CD4-positive, CD25-positive, alpha-beta regulatory T cell (primary cell): ENCODE data around the gene CAPRIN2. TPM values are rescaled to one million over a fixed set of nuclear protein-coding genes. Genes with fewer than 3 reads are reported as not detected.
A peak's percentile ranks its signal among the peaks of the same experiment; 100 is the strongest.

Experiments used
- ATAC-seq, 2 donors: fragments of 150-1000 bp; cut with Tn5 transposase; one replicate each; pipeline ENCODE4 v1.10.0; 2021; ENCODE audit warnings: low read depth in 2 of 2, moderate number of reproducible peaks in 2 of 2, moderate library complexity in 1 of 2
- DNase-seq, 3 donors: peaks; one replicate each; pipeline versions ENCODE4 v3.0.0 to v3.0.0-alpha.2; 2012 to 2022; ENCODE audit warnings: mixed read lengths in 1 of 3
- H3K27ac ChIP-seq: one replicate; pipeline ENCODE4 v1.7.0; 2013; ENCODE audit warnings: mild to moderate bottlenecking, low read length; ENCODE audit not compliant: insufficient read depth, poor library complexity, severe bottlenecking
- H3K27me3 ChIP-seq: one replicate; pipeline ENCODE4 v1.7.0; 2013; ENCODE audit warnings: low read length; ENCODE audit not compliant: control insufficient read depth, insufficient read depth
- H3K36me3 ChIP-seq: one replicate; pipeline ENCODE4 v1.7.0; 2013; ENCODE audit warnings: mild to moderate bottlenecking, low read length, moderate library complexity; ENCODE audit not compliant: control insufficient read depth, insufficient read depth
- H3K4me1 ChIP-seq: 2 replicates; pipeline ENCODE4 v1.7.0; 2013; ENCODE audit warnings: mild to moderate bottlenecking, low read length; ENCODE audit not compliant: insufficient read depth, control insufficient read depth, poor library complexity, severe bottlenecking
- H3K4me3 ChIP-seq: one replicate; pipeline ENCODE4 v1.7.0; 2013; ENCODE audit warnings: low read depth, mild to moderate bottlenecking, low read length, moderate library complexity
- H3K9me3 ChIP-seq, 2 experiments: 1 replicate in 1 of 2; 2 replicates in 1 of 2; pipeline ENCODE4 v1.7.0; 2013; ENCODE audit warnings: low read length in 2 of 2, mild to moderate bottlenecking in 1 of 2, moderate library complexity in 1 of 2; ENCODE audit not compliant: control insufficient read depth in 2 of 2
- H3K27ac Mint-ChIP-seq, 3 donors: one replicate each; pipeline ENCODE4 v1.8.0; 2020 to 2022; ENCODE audit warnings: mild to moderate bottlenecking in 3 of 3, mixed read lengths in 3 of 3, moderate library complexity in 2 of 3
- H3K27me3 Mint-ChIP-seq: one replicate; pipeline ENCODE4 v1.8.0; 2022; ENCODE audit warnings: mild to moderate bottlenecking, mixed read lengths
- H3K36me3 Mint-ChIP-seq: one replicate; pipeline ENCODE4 v1.8.0; 2020; ENCODE audit warnings: mixed read lengths
- H3K4me1 Mint-ChIP-seq, 4 donors: one replicate each; pipeline ENCODE4 v1.8.0; 2020 to 2022; ENCODE audit warnings: mixed read lengths in 4 of 4, mild to moderate bottlenecking in 1 of 4
- H3K4me3 Mint-ChIP-seq, 4 donors: one replicate each; pipeline ENCODE4 v1.8.0; 2020 to 2022; ENCODE audit warnings: mild to moderate bottlenecking in 4 of 4, mixed read lengths in 4 of 4, moderate library complexity in 3 of 4
- H3K9me3 Mint-ChIP-seq, 7 donors: one replicate each; pipeline ENCODE4 v1.8.0; 2020 to 2022; ENCODE audit warnings: mixed read lengths in 7 of 7, mild to moderate bottlenecking in 3 of 7, moderate library complexity in 2 of 7
- polyA plus RNA-seq, 4 donors: library from polyadenylated mRNA; unstranded; fragments of 300-500 nt; fragmentation: Illumina TruSeq; gene quantifications; one replicate each; pipeline ENCODE4 v1.2.3, GENCODE V29; 2021
- total RNA-seq: library from RNA; stranded (reverse); gene quantifications from one replicate; pipeline ENCODE4 v1.2.3, GENCODE V29; 2022

Gene CAPRIN2
- total and polyA plus RNA-seq, 5 donors from 2014 or later = 5.6 to 29.9 (median 9.7) TPM

DNA sequence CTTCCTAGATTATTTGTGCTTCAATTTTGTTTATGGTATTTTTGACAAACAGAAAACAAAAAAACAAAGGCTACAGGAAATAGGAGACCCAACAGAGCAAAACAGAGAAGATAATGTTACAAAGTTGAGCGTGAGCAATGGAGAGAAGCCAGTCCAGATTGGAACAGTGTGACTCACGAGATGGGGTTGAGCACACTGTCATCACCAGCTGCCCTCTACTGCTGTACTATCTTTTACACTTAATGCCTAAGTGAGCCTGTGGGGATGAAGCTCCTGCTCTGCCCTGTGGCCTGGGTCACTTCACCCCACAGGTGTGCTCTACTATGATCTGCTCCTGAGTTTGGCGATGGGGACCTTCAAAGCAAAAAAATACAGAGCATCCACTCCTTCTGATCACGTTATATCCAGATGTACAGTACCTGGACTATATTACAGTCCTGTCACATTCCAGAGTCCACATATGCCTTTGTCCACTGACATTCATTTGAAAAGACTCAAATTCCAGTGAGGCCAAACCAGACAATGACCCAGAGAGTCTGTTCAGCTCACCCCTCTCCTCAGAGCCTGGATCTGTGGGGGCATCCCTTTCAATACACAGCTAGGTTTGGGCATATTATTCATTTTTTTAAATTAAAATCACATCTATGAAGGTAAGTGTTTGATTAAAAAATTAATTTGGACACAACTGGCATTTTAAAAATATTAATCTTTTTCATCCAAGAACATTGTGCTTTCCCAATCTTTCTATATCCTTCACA lies 63.5 kb downstream of the CAPRIN2 start:
- no peaks in the 10 kb centered on the region for H3K27me3 ChIP-seq
- H3K4me3 ChIP-seq = no peak overlapping the region
- peak overlapping the region in 2 of 3 donors; percentile 49 to 64 for H3K27ac Mint-ChIP-seq
- peaks cover 25 to 75% (median 52%) of the 10 kb centered on the region in 4 donors for H3K4me1 Mint-ChIP-seq
- peaks cover 28% of the 10 kb centered on the region for H3K4me1 ChIP-seq
- H3K27ac ChIP-seq = no peak overlapping the region
- H3K9me3 ChIP-seq = no peaks in the 10 kb centered on the region
- no peak for ATAC-seq
- H3K27me3 Mint-ChIP-seq = no peaks in the 10 kb centered on the region
- no peaks in the 10 kb centered on the region for H3K9me3 Mint-ChIP-seq
- peaks cover 7% of the 10 kb centered on the region for H3K36me3 ChIP-seq
- DNase-seq = no peak
- H3K4me3 Mint-ChIP-seq = no peak overlapping the region
- no peaks in the 10 kb centered on the region for H3K36me3 Mint-ChIP-seq

DNA sequence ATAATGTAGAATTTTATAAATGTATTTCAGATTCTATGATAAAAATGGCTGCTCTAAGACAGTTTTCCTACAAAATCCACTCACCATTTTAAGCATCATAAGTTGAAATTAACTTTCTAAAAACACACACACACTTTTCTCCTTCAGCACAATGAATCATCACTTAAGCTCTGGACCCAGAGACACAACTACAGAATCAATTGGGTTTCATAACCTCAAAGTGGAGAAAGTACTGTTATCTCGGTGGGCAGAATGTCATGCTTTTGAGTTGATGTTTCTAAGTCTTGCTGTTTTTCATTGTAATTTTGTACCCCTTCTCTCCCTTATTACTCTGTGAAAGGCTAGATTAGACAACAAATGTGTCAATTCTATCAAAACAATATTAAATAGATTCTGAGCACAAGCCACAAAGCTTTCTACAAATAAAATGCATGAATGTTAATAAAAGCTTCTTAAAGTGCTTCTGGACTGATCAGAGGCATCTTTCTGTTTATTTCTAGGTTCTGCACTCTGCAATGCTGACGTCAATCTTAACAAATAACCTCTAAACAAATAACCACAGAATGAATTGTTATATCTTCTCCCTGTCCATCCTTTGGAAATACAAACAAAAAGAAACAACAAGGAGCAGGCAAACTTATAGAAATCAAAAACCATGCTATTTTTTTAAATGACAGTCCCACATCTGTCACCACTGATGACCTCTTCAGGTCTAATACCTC lies 67.3 kb downstream of the CAPRIN2 start:
- no peak overlapping the region for H3K4me3 ChIP-seq
- no peaks in the 10 kb centered on the region for H3K9me3 ChIP-seq
- Mint-ChIP-seq H3K27me3 (no peaks in the 10 kb centered on the region), H3K27ac (no peak overlapping the region), H3K4me1 (peaks cover 17 to 44% (median 32%) of the 10 kb centered on the region in 4 donors), H3K36me3 (peaks cover 16% of the 10 kb centered on the region), H3K9me3 (no peaks in the 10 kb centered on the region), H3K4me3 (no peak overlapping the region)
- H3K27me3 ChIP-seq = no peaks in the 10 kb centered on the region
- ATAC-seq (no peak), DNase-seq (no peak)
- H3K36me3 ChIP-seq = peaks cover 29% of the 10 kb centered on the region
- H3K4me1 ChIP-seq = no peaks in the 10 kb centered on the region
- H3K27ac ChIP-seq = no peak overlapping the region

DNA sequence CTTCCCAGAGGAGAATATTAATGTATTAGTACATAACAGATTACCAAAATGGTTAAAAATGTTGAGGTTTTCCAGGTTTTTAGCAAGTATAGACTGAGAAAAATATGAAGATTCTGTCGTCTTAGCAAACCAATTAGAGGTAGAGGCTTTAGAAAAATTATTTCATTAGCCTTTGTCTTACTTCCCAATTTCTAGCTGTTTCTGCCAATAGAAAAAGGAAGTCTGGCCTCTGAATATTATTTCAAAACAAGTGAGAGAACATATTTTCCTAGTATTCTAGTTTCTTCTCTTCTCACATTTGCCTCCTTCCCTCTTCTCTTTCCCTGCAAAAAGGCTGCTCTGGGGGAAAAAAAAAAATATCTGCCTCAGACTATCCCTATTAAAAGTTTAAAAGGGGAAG lies 75.5 kb downstream of the CAPRIN2 start:
- H3K4me3 Mint-ChIP-seq = no peak overlapping the region
- Histone ChIP-seq H3K4me1 (no peaks in the 10 kb centered on the region), H3K4me3 (no peak overlapping the region), H3K27me3 (no peaks in the 10 kb centered on the region), H3K27ac (no peak overlapping the region), H3K9me3 (no peaks in the 10 kb centered on the region), H3K36me3 (peaks cover 71% of the 10 kb centered on the region)
- H3K4me1 Mint-ChIP-seq = peaks cover 1 to 8% (median 5%) of the 10 kb centered on the region in 4 donors
- ATAC-seq = no peak
- DNase-seq = no peak
- no peak overlapping the region for H3K27ac Mint-ChIP-seq
- H3K36me3 Mint-ChIP-seq = peaks cover 62% of the 10 kb centered on the region
- no peaks in the 10 kb centered on the region for H3K27me3 Mint-ChIP-seq
- H3K9me3 Mint-ChIP-seq = no peaks in the 10 kb centered on the region

DNA sequence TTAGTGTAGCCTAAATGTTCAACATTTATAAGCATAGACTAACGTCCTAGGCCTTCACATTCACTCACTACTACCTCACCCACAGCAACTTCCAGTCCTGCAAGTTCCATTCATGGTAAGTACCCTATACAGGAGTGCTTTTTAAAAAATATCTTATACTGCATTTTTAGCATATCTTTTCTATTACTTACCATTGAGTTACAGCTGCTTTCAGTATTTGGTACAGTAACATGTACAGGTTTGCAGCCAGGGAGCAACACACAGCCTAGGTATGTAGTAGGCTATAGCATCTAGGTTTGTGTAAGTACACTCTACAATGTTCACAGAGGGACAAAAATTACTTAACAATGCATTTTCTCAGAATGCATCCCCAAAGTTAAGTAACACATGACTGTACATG lies 76.5 kb downstream of the CAPRIN2 start:
- Mint-ChIP-seq H3K27ac (no peak overlapping the region), H3K4me3 (no peak overlapping the region), H3K27me3 (no peaks in the 10 kb centered on the region), H3K9me3 (no peaks in the 10 kb centered on the region), H3K36me3 (peaks cover 59% of the 10 kb centered on the region), H3K4me1 (peaks cover 0 to 7% (median 2%) of the 10 kb centered on the region in 4 donors)
- no peaks in the 10 kb centered on the region for H3K4me1 ChIP-seq
- H3K9me3 ChIP-seq = no peaks in the 10 kb centered on the region
- no peak overlapping the region for H3K27ac ChIP-seq
- DNase-seq (no peak), ATAC-seq (no peak)
- no peak overlapping the region for H3K4me3 ChIP-seq
- H3K27me3 ChIP-seq = no peaks in the 10 kb centered on the region
- H3K36me3 ChIP-seq = peaks cover 70% of the 10 kb centered on the region

DNA sequence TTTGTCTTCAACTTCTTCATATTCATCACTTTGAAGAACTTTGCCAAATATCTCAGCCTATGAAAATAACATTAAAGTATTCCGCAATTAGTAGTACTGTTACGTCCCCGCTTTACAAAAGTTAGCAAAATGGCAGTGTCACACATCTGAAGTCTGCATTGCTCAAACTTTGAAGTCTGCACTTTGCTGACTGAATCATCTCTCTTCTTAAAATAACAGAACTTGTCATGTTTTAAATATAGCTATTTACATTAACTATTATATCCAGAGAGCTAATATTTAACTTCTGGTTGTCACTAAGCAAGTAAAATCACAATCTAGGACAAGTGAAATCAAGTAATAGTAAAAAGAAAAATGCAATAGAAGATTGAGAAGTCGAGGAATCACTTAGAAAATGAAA lies 93.5 kb downstream of the CAPRIN2 start:
- H3K27ac ChIP-seq = no peak overlapping the region
- Mint-ChIP-seq H3K4me1 (peaks cover 0 to 4% (median 2%) of the 10 kb centered on the region in 4 donors), H3K27me3 (no peaks in the 10 kb centered on the region), H3K9me3 (no peaks in the 10 kb centered on the region), H3K4me3 (no peak overlapping the region), H3K36me3 (peaks cover 40% of the 10 kb centered on the region), H3K27ac (no peak overlapping the region)
- H3K9me3 ChIP-seq = no peaks in the 10 kb centered on the region
- no peak overlapping the region for H3K4me3 ChIP-seq
- ATAC-seq (no peak), DNase-seq (no peak)
- H3K4me1 ChIP-seq = no peaks in the 10 kb centered on the region
- peaks cover 68% of the 10 kb centered on the region for H3K36me3 ChIP-seq
- H3K27me3 ChIP-seq = no peaks in the 10 kb centered on the region

Other genes with a start within 250 kb of the CAPRIN2 start
- gene IPO8, start 59.1 kb downstream of the CAPRIN2 start, total RNA-seq = 30.4 TPM
- 10 to 100 TPM; 13.8 to 19.0 (median 17.1) TPM for gene IPO8, start 59.1 kb downstream of the CAPRIN2 start, polyA plus RNA-seq
- not detected for gene TSPAN11, start 171.8 kb upstream of the CAPRIN2 start, total RNA-seq
- gene TSPAN11, start 171.8 kb upstream of the CAPRIN2 start, polyA plus RNA-seq = not detected